Activated naive CD4-positive, alpha-beta T cell treated with anti-CD3 and anti-CD28 coated beads for 36 hours (primary cell): ENCODE results near the gene PDS5B. TPM values are rescaled to one million over a fixed set of nuclear protein-coding genes. Genes with fewer than 3 reads are reported as not detected.

Source experiments
- CTCF ChIA-PET: fragments of 350-600 bp; sonication (Branson Sonifier 250); formaldehyde crosslinking; loops from one replicate; lab custom pipeline; 2021; ENCODE audit warnings: antibody characterized with exemption; lab: Charles Lee
- DNase-seq: peaks from one replicate; pipeline ENCODE4 v3.0.0-alpha.2; 2020
- H3K27ac Mint-ChIP-seq: one replicate; pipeline ENCODE4 v1.8.0; 2021; ENCODE audit warnings: mild to moderate bottlenecking, mixed read lengths
- H3K27me3 Mint-ChIP-seq: one replicate; pipeline ENCODE4 v1.8.0; 2021; ENCODE audit warnings: low read depth, mixed read lengths
- H3K36me3 Mint-ChIP-seq: one replicate; pipeline ENCODE4 v1.8.0; 2021; ENCODE audit warnings: low read depth, mixed read lengths
- H3K4me1 Mint-ChIP-seq: one replicate; pipeline ENCODE4 v1.8.0; 2021; ENCODE audit warnings: low read depth, mixed read lengths
- H3K4me3 Mint-ChIP-seq: one replicate; pipeline ENCODE4 v1.8.0; 2021; ENCODE audit warnings: mild to moderate bottlenecking, moderate library complexity, mixed read lengths
- H3K9me3 Mint-ChIP-seq: one replicate; pipeline ENCODE4 v1.8.0; 2021; ENCODE audit warnings: mixed read lengths
- intact Hi-C: fragments of 100-400 bp; cut with micrococcal nuclease; formaldehyde crosslinking; loops from one replicate; pipeline ENCODE4 v1.15.1; 2023
- total RNA-seq, 2 experiments: library from RNA; stranded (reverse); gene quantifications; one replicate each; pipeline ENCODE4 v1.2.3, GENCODE V29; 2021

Gene PDS5B
- total RNA-seq, 2 experiments from 2014 or later = 48.0 to 51.6 TPM

GRCh38 chr13:32752997-32753606, 166.8 kb downstream of the PDS5B start:
- CTCF ChIA-PET = no interaction called here
- Mint-ChIP-seq H3K36me3 (peaks cover 41% of the 10 kb centered on the region), H3K4me1 (peaks cover 2% of the 10 kb centered on the region), H3K27me3 (no peaks in the 10 kb centered on the region), H3K4me3 (no peak overlapping the region), H3K27ac (no peak overlapping the region), H3K9me3 (no peaks in the 10 kb centered on the region)
- intact Hi-C loops = no loop called here
- no peak for DNase-seq

DNA sequence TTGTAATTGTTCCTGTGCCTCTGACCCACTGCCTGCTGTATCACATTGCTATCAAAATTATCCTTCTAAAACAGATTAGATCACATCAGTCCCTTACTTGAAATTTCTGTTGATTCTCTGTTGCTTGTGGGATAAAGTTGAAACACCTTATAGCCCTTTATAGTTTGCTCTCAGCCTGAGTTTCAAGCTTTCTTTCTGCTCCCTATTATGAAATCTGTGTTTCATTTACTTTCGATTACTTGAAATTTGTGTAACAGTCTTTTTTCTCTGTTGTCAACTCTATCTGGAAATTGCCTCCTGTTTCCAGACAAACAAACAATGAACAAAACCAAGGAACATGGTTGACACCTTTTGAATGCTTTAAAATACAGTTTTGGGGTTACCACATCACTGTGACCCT, 167.9 kb downstream of the PDS5B start:
- no peak for DNase-seq
- intact Hi-C loops = no loop called here
- Mint-ChIP-seq H3K27ac (no peak overlapping the region), H3K27me3 (no peaks in the 10 kb centered on the region), H3K4me1 (peaks cover 2% of the 10 kb centered on the region), H3K4me3 (no peak overlapping the region), H3K9me3 (no peaks in the 10 kb centered on the region), H3K36me3 (peaks cover 44% of the 10 kb centered on the region)
- CTCF ChIA-PET = interaction anchor here (0.5 kb wide), 1 partner anchor 184 kb away, joined by 3 read pairs; no protein-coding TSS in a partner anchor

GRCh38 chr13:32759152-32759551, 172.9 kb downstream of the PDS5B start:
- no peak for DNase-seq
- intact Hi-C loops = no loop called here
- H3K27me3 Mint-ChIP-seq = no peaks in the 10 kb centered on the region
- no peak overlapping the region for H3K4me3 Mint-ChIP-seq
- peaks cover 9% of the 10 kb centered on the region for H3K4me1 Mint-ChIP-seq
- CTCF ChIA-PET = interaction anchor here (0.5 kb wide), 1 partner anchor 86 kb away, joined by 3 read pairs; no protein-coding TSS in a partner anchor
- H3K36me3 Mint-ChIP-seq = peaks cover 63% of the 10 kb centered on the region
- H3K27ac Mint-ChIP-seq = no peak overlapping the region
- H3K9me3 Mint-ChIP-seq = peaks cover 8% of the 10 kb centered on the region

GRCh38 chr13:32761472-32761871, 175.2 kb downstream of the PDS5B start:
- CTCF ChIA-PET = no interaction called here
- H3K36me3 Mint-ChIP-seq = peaks cover 49% of the 10 kb centered on the region

DNA sequence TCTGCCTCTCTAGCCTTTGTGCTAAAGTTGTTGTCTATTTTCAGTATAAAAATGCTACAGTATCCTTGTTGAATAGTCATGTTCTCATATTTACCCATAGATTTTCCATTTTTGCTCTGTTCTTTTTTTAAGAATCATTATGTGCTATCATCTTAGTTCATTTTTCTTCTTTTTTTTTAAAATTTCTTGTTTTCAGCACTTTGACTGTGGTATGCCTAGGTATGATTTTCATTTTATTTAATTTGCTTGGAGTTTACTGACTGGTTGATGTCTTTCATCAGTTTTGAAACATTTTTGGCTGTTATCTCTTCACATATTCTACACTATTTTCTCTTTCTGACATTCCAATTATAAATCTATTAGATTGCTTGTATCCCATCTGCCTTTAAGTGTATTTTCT, 192.9 kb downstream of the PDS5B start:
- Mint-ChIP-seq H3K27me3 (no peaks in the 10 kb centered on the region), H3K9me3 (peaks cover 4% of the 10 kb centered on the region), H3K4me3 (no peak overlapping the region), H3K36me3 (peaks cover 27% of the 10 kb centered on the region), H3K27ac (no peak overlapping the region), H3K4me1 (peaks cover 15% of the 10 kb centered on the region)
- intact Hi-C loops = no loop called here
- CTCF ChIA-PET = interaction anchor here (0.7 kb wide), 1 partner anchor 200 kb away, joined by 3 read pairs; no protein-coding TSS in a partner anchor
- DNase-seq = no peak

More at GRCh38 chr13:32761472-32761871, 175.2 kb downstream of the PDS5B start:
- H3K4me1 Mint-ChIP-seq = peaks cover 7% of the 10 kb centered on the region
- H3K27ac Mint-ChIP-seq = no peak overlapping the region
- no peak overlapping the region for H3K4me3 Mint-ChIP-seq
- intact Hi-C loops = no loop called here
- DNase-seq = no peak
- no peaks in the 10 kb centered on the region for H3K27me3 Mint-ChIP-seq
- peaks cover 8% of the 10 kb centered on the region for H3K9me3 Mint-ChIP-seq

DNA sequence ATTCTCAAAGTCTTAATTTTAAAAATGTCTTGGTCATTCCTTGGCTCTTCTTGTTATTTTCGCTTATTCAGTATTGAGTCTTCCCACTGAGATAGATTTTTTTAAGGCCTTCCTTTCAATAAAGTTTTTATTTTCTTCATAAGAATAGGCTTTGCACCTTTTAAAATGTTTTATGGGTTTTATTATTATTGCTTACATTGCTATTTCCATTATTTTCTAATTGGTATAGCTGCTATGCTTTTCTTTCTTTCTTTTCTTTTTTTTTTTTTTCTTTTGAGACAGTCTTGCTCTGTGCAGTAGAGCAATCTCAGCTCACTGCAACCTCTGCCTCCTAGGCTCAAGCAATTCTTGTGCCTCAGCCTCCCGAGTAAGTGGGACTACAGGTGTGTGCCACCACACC, 195.7 kb downstream of the PDS5B start:
- no peak overlapping the region for H3K27ac Mint-ChIP-seq
- CTCF ChIA-PET = interaction anchor here (1.4 kb wide), 1 partner anchor 761 kb away, joined by 3 read pairs; no protein-coding TSS in a partner anchor
- intact Hi-C loops = loop anchor here (2.0 kb wide), 1 partner anchor 45 kb away; no protein-coding TSS in a partner anchor
- H3K9me3 Mint-ChIP-seq = peaks cover 4% of the 10 kb centered on the region
- peaks cover 15% of the 10 kb centered on the region for H3K4me1 Mint-ChIP-seq
- no peak for DNase-seq
- no peak overlapping the region for H3K4me3 Mint-ChIP-seq
- H3K36me3 Mint-ChIP-seq = peaks cover 26% of the 10 kb centered on the region
- H3K27me3 Mint-ChIP-seq = no peaks in the 10 kb centered on the region

GRCh38 chr13:32783067-32783466, 196.8 kb downstream of the PDS5B start:
- Mint-ChIP-seq H3K27me3 (no peaks in the 10 kb centered on the region), H3K4me1 (peaks cover 15% of the 10 kb centered on the region), H3K9me3 (peaks cover 4% of the 10 kb centered on the region), H3K4me3 (no peak overlapping the region), H3K36me3 (peaks cover 26% of the 10 kb centered on the region), H3K27ac (peak overlapping the region; percentile 15)
- intact Hi-C loops = loop anchor here (1.0 to 2.0 kb wide), 3 partner anchors 8 to 122 kb away; no protein-coding TSS in a partner anchor
- CTCF ChIA-PET = interaction anchor here (1.4 kb wide), 1 partner anchor 760 kb away, joined by 3 read pairs; no protein-coding TSS in a partner anchor
- peak; percentile 42 for DNase-seq

DNA sequence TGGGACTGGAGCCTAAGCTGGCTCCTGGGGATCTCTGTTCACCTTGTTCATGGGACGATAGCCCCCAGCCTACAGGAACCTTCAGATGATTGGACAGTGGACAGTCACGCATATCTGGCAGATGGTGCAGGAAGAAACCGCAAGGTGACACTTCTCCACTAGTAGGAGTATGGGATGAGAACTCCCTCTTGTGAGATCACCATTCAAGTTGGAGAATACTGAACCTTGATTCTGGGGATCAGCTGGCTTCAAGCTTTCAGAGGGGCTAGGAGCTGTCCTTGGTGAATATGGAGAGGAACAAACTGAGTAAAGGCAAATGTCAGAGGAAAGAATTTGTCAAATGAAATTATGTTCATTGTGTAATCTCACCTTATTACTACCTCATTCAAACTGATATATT, 204.5 kb downstream of the PDS5B start:
- no peak for DNase-seq
- intact Hi-C loops = loop anchor here (1.0 to 10.0 kb wide), 3 partner anchors 7 to 754 kb away; no protein-coding TSS in a partner anchor
- peaks cover 34% of the 10 kb centered on the region for H3K4me1 Mint-ChIP-seq
- peaks cover 7% of the 10 kb centered on the region for H3K36me3 Mint-ChIP-seq
- no peak overlapping the region for H3K27ac Mint-ChIP-seq
- H3K27me3 Mint-ChIP-seq = no peaks in the 10 kb centered on the region
- no peak overlapping the region for H3K4me3 Mint-ChIP-seq
- CTCF ChIA-PET = interaction anchor here (1.4 kb wide), 1 partner anchor 8 kb away, joined by 3 read pairs; no protein-coding TSS in a partner anchor
- peaks cover 1% of the 10 kb centered on the region for H3K9me3 Mint-ChIP-seq

DNA sequence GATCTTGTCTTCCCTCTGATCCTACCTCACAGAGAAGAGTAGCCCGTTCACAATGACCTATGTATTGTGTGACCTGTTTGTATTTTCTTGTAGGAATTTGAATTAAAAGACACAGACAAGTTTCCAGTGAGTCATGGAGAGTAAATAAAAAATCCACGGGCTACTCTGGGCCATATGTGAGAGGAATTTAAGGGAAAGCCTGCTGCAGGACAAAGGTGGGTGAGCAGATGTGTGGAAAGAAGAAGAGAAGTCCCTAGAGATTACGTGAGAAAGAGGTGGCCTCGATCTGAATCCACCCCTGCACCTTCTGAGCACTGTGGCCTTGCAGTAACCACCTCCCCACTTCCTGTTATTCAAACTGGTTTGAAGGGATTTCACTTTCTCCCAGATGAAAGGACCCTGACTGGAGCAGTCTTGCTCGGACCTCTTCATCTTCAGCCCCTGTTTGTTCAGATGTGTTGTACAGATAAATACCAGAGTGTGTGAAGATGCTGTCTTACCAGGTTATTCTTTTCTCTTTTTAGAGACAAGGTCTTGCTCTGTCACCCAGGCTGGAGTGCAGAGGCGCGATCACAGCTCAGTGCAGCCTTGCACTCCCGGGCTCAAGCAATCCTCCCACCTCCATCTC, 205.4 kb downstream of the PDS5B start:
- intact Hi-C loops = loop anchor here (1.0 to 10.0 kb wide), 4 partner anchors 8 to 753 kb away; partner anchors contain the start of gene KL
- Mint-ChIP-seq H3K4me3 (no peak overlapping the region), H3K27ac (peak overlapping the region; percentile 71), H3K36me3 (peaks cover 3% of the 10 kb centered on the region), H3K4me1 (peaks cover 34% of the 10 kb centered on the region), H3K9me3 (peaks cover 1% of the 10 kb centered on the region), H3K27me3 (no peaks in the 10 kb centered on the region)
- DNase-seq = peak; percentile 61
- CTCF ChIA-PET = interaction anchor here (0.5 kb wide), 1 partner anchor 29 kb away, joined by 3 read pairs; no protein-coding TSS in a partner anchor

GRCh38 chr13:32796754-32797153, 210.5 kb downstream of the PDS5B start:
- H3K4me1 Mint-ChIP-seq = peaks cover 22% of the 10 kb centered on the region
- no peak overlapping the region for H3K4me3 Mint-ChIP-seq
- H3K36me3 Mint-ChIP-seq = no peaks in the 10 kb centered on the region
- H3K27ac Mint-ChIP-seq = no peak overlapping the region
- CTCF ChIA-PET = interaction anchor here (0.6 kb wide), 1 partner anchor 273 kb away, joined by 3 read pairs; no protein-coding TSS in a partner anchor
- H3K9me3 Mint-ChIP-seq = no peaks in the 10 kb centered on the region
- no peaks in the 10 kb centered on the region for H3K27me3 Mint-ChIP-seq
- intact Hi-C loops = loop anchor here (10.0 kb wide), 1 partner anchor 748 kb away; no protein-coding TSS in a partner anchor
- DNase-seq = no peak

GRCh38 chr13:32802159-32802558, 215.9 kb downstream of the PDS5B start:
- H3K27me3 Mint-ChIP-seq = no peaks in the 10 kb centered on the region
- H3K36me3 Mint-ChIP-seq = no peaks in the 10 kb centered on the region
- no peak overlapping the region for H3K4me3 Mint-ChIP-seq
- intact Hi-C loops = no loop called here
- H3K4me1 Mint-ChIP-seq = no peaks in the 10 kb centered on the region
- H3K9me3 Mint-ChIP-seq = no peaks in the 10 kb centered on the region
- H3K27ac Mint-ChIP-seq = no peak overlapping the region
- CTCF ChIA-PET = interaction anchor here (0.6 kb wide), 1 partner anchor 440 kb away, joined by 3 read pairs; no protein-coding TSS in a partner anchor
- no peak for DNase-seq

- DNase-seq = no peak
- Mint-ChIP-seq H3K4me1 (no peaks in the 10 kb centered on the region), H3K27me3 (no peaks in the 10 kb centered on the region), H3K36me3 (no peaks in the 10 kb centered on the region), H3K27ac (no peak overlapping the region), H3K9me3 (peaks cover 2% of the 10 kb centered on the region), H3K4me3 (no peak overlapping the region)
- intact Hi-C loops = no loop called here
- CTCF ChIA-PET = no interaction called here
These were observed 218.5 kb downstream of the PDS5B start for GRCh38 chr13:32804673-32805230.
